TTC549 (cell line): ENCODE data around the gene MTUS2.

ENCODE experiments used
- FAIRE-seq: peaks from 2 replicates; lab custom pipeline; 2012; peaks lifted over from hg19 to GRCh38; lab: Jason Lieb, UNC

Gene MTUS2

DNA sequence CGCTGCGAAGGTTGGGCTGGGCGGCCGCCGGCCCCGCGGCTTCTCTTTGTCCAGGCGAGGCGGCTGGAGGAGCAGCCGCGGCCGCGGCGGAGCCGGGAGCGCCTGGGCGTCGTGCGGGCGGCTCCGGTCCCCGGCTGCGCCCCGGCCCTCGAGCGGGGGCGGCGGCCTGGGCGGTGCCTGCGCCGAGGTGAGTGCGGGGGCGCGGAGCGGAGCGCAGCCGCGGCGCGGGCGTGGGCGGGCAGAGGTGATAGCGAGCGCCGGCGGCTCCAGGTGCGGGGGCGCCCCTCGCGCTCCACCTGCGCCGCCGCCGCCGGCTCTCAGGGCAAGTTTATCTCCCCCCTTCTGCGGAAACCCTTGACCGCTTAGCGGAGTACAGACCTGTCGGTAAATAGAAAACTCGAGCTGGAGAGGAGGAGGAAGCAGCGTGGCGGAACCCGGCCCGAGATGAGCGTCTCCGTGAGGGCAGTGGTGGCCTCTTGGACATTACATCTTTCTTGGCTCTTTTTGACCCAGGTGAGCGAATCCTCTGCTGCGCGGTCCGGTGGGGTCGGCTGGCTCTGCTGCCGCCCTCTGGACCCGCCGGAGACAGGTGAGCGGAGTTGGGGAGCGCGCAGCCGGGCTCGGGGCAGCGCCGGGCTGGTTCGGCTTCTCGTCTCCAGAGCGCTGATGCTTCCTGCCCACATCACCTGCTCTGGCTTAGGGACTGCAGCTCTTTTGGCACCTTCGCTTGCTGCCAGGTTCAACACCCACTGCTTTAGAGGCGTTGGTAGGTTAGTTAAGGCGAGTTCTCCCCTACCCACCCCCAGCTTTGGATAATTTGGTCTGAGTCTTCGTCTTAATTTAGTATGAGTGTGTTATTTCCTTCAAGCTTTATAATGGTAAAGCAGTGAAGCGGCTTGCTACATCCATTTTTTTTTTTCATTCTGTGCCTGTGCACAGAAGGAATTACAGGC is at the start of gene MTUS2:
MTUS2 (plus strand) TSS at position 241 of the 953 bp plus-strand sequence.
- FAIRE-seq = no peak

DNA sequence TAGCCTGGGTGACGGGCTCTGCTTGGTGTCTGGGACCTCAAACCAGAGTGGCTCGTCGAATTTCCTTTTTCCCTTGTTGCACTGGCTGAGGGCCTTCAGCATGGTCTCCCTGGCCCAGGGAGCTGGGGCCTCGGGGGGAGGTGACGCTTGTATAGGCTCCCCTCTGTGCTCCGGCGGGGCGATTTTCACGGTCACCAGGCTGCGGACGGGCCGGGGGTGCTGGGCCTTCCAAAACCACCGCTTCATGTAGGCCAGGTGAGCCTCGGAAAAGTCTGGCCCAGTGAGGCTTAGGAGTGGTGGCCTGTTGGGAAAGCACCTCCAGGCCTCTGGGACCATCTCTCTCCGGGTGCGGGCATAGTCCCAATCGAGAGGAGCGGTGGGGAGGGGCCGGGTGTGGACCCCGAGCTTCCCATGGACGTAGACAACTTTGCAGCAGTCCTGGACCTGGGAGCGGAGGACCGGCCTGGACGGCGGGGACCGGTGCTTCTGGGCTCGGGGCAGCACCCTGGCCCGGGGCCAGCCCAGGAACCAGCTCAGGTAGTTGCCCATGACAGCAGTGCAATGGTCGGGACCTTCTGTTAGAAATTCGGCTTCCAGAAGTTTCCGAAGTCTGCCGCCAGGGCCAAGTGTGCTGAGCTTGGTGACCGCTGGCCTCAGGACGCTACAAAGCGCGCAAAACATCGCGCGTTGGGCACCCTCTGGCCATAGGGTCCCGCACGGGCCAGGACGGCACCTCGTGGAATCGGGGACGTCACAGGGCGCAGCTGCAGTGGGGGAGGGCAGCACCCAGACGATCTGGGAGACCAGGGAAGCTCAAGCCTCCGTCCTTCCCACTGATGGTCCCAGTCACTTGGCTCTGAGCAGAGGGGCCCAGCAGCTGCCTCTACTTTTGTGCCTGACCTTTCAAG is 41.6 kb upstream of the MTUS2 start:
- FAIRE-seq = no peak

DNA sequence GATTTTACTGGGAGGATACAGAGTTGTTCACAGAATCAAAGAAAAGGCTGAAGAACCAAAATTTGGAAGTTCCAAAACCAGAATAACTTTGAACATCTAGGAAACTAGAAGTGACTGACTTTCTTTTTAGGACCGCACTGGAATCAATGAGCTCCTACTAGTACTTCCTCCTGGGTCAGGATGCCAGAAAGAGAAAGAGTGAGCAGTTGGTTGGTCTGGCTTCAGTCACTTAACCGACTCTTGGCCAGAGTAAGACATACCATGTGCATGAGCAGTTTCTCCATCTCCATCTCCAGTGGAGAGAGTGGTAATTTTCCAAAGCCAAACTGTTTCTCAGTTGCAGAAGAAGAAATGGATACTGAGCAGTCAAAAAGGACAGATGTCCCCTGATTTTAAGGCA is 27.1 kb upstream of the MTUS2 start:
- FAIRE-seq = no peak

DNA sequence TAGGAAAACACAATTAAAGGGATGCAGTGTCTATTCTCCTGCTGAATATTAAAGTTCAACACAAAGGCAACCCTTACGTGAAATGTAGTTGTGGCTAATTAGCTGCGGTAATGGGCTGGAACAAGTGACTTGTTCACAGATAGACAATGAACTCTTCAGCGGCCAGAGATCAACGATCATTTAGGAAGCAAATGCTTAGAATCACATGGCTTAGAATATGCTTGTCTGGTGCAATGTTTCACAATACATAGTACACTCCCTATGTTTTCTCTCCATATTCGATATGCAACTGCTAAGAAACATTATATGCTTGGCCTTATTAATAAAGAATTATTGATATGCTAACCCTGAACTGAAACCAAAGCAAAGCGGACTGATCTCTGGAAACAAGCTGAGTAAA is 25.7 kb upstream of the MTUS2 start:
- no peak for FAIRE-seq

DNA sequence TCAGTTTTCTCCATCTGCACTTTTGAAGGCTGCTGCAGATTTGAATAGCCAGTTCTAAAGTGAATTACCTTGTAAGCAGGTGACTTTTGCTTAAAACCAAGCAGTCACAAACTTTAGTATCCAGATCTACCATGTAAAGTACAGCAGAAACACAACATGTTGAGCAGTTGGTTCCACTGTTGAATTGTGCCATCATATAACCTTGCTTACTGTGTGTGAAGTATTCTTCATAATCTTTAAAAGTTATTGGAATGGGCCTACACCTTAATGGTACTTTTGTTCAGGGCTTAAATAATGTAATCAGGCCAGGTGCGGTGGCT is 23.2 kb upstream of the MTUS2 start:
- FAIRE-seq = no peak

DNA sequence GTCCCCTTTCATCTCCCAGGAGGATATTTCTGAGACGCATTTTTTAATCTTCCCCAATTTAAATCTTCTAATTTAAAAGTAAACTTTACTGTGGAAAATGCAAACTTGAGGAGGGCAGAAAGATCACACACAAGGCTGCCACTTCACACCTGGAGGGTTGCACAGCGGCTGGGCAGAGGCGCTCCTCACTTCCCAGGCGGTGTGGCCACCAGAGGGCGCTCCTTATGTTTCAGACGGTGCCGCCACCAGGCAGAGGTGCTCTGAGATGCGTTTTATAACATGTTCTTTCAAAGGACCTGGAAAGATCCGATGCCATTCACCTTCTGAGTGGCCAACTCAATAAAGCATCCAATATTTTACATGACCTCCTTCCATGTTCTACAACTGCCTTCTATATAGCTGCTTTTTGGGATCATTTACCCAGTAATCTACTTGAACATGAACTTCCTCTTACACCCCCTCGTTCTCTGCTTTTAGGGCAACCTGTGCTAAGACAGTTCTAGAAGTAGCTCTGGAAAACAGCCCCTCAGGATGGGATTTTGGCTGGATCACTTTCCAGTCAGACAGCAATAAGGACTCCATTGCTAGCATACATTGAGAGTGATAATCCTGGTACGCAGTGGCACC is 14.8 kb upstream of the MTUS2 start:
- no peak for FAIRE-seq

DNA sequence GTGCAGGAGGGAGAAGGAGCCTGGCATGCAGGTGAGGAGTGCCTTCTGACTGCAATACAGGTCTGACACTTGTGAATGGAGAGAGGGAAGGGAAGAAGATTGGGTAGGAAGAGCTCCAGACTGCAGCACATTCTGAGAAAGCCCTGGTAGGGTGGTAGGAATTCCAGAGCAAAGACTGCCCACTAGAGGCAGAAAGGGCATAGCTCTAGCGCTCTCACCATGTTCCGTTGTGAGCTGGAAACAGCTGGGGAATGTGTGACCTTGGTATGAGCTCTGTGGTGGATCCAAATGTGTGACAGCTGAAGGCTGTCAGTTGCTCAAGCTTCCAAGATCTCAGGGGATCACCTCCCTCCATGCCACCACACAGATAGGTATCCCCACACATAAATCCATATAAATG is 2.9 kb upstream of the MTUS2 start:
- no peak for FAIRE-seq

DNA sequence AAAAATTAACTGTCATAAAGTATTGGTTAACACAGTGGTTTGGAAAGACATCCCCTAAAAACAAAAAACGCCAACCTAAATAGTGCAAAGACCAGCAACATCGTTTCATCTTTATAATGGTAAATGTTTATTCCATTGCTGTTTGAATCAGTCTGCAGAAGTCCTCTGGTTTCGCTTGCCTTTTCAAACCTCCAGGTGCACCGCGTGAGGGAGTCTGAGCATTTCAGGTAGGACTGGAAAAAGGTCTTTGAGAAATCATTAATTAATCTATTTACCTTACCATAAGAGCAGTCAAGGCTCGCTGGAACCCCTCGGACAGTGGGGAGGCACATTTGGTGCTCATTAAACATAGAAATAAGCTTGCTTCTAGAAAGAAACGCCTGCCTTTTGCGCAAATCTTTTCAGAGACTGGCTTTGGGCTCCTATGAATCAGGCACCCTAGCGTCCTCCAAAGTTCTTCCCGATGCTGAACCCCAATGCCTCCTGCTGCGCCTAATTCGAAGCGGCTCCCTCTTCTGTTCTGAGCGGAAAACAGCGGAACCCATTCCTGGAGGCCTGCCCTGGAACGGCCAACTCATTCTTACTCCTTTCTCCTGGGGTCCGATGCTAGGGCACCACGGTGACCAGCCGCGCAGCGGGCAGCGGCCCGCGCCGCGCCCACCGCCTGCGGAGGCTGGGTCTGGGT is 951 bp upstream of the MTUS2 start:
- no peak for FAIRE-seq

DNA sequence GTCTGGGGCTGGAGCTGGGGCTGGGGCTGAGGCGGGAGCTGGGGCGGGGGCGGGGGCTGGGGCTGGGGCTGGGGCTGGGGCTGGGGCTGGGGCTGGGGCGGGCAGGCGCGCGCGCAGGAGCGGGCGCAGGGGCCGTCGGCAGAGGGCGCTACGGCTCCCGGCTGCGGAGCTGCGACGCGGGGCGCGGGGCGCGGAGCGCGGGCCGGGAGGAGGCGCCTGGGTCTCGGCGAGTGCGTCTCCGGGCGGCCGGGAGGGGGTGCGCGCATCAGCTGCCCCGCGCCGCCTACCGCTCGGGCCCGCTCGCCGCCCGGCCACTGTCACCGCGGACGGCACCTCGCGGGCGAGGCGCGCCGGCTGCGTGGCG is 422 bp upstream of the MTUS2 start:
- FAIRE-seq = no peak

DNA sequence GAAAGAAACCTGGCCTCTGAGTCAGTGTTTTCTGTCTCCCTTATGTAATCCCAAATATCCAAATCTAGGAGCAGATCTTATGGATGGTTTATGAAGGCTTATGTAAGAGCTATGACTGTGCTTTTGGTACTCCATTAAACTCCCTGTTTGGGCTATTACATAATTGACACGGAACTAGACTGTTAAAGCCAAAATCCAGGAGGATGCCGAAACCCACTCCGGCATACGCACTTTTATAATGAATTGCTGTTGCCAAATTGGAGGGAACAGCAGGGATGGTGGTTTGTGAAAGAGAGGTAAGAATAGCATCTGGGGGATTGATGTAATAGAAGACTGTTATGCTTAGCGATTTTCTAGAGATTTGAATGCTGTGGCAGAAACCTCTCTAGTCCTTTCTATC is 2.0 kb downstream of the MTUS2 start:
- no peak for FAIRE-seq

DNA sequence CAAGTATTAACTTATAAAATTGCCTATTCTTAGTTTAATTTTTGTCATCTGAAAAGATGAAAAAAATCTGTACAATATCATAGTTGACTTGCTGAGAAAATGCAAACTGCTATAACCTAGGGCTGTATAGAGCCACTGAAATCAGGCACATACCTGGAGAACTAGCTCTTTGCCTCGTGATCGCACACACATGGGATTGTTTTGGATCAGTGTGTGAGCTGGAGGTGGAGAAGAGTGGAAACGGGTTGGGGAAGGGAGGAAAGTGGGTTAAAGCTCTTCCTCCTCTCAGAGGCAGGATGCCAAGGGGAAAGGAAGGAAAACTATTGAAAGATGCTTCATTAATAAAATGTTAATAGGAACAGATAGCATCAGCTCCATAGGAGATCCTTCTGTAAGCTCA is 2.7 kb downstream of the MTUS2 start:
- no peak for FAIRE-seq

DNA sequence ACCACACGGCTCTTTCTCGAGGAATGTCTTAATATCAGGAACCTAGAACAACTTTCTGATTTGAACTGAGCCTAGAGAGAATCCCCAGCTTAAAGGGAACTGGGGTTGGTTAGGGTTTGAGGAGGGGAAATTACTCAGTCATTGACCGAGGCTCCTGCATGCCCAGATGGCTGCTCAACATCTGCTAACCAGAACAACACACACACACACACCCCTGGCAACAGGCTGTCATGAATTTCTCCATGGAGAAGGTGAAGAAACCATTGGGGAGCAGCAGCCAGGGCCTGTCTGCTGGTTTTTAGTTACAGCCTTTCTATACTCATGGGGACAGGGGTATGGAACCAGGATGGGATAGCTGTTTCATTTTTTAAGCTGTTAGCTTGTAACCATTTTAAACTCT is 5.2 kb downstream of the MTUS2 start:
- no peak for FAIRE-seq

DNA sequence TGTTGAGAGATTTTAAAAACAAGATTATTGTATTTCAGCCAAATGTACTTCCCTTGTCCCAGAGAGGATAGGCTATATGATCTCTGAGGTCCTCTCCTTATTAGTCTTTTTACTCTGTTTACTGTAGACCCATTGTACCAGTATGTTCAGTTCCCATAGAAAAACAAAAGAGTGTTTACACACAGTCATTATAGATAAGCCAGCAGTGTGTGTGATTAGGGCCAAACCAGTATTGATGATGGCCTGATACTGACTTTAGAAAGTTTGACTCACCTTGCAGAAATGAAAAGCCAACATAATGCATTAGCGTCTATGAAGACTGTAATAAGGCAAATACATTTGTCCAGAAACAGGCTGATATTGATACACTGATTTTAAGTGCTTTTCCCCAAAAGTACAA is 6.2 kb downstream of the MTUS2 start:
- FAIRE-seq = no peak

DNA sequence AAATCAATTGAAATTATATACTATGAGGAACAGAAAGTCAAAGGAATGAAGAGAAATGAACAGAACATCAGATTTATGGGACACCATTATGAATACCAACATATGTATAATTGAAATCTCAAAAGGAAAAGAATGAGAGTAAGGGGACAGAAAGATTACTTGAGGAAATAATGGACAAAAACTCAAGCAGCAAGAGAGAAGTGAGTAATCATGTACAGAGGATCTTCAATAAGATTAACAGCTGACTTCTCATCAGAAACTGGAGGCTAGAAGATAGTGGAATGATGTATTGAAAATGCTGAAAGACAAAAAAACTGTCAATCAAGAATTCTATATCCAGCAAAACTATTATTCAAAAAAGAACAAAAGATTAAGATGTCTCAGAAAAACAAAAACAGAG is 10.4 kb downstream of the MTUS2 start:
- no peak for FAIRE-seq

DNA sequence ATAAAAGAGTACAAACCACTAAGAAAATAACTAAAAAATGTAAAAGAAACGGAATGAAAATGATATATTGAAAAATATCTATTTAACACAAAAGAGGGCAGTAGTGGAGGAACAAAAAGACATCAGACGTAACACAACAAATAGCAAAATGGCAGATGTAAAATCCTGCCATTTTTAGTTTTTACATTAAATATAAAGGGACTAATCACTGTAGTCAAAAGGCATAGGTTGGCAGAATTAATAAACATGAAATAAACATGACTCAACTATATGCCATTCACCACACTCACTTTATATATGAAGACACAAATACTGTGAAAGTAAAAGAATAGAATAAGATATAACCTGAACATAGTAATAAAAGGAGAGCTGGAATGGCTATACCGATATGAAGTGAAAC is 11.0 kb downstream of the MTUS2 start:
- no peak for FAIRE-seq

DNA sequence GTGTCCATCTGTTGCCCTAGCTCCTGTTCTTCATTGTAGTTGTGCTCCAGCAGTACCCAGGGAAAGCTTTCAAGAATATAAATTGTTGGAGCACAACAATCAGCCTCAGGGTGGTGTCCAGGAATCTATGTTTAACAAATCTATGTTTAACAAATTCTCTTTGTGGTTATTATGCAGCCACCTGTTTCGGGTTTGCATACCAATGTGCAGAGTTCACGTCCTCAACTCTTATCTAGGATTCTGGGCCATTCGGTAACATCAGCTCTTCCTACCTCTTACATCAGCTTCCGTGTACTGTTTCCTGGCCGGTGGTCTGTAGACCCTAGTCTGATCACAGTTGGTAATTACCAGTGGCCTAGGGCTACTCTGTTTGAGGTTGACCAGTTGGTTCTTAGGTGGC is 17.0 kb downstream of the MTUS2 start:
- no peak for FAIRE-seq

DNA sequence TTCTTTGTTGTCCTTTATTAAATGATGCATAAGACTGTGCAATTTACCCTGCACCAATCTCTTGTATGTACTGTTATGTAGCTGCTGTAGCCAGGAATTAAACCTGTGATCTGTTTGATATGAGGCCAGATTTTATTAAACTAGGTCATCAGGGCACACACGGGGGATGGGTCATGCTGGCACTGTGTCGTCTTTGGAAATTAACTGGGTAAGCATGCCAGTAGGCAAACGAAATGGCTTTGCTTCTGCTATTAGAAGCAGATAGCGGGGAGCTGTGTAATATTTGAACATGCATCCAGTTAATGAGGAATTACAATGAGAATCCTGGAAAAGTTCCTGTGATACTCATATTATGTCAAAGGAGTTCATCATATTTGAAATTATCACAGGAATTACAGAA is 23.5 kb downstream of the MTUS2 start:
- FAIRE-seq = no peak

DNA sequence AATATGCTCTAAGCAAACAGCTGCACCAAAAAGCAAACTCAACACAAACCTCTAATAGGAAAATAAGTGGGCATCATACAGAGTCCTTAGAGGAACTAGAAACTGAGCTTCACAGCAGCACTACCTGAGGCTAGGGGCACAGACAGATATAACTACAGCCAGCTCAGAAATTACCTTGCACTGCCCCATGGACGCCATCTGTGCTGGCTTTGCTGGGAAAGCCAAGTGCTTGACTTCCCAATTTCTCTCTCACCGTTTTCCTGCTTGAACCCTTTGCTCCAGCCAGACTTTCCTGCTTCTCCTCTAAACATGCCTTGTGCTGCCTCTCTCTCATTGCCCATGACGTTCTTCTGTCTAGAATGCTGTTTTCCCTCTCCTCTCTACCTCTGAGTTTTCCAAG is 29.3 kb downstream of the MTUS2 start:
- no peak for FAIRE-seq

DNA sequence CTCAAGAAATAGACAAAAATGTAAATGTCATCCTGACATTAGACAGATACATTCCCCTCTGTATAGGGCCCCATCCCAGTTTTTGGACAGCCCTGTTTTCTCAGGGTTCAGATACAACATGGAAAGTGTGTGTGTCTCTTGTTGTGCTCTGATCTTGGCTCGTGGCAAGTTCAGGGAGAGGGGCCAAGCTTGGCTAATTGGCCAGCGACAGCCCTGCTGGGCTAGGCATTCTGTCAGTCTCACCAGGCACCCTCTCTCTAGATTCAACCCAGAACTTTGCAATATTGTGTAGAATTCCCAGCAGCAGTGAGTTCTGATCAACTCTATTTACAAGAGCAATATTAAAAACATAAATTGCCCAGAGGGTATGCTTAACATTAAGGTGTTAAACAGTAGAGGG is 30.1 kb downstream of the MTUS2 start:
- no peak for FAIRE-seq

DNA sequence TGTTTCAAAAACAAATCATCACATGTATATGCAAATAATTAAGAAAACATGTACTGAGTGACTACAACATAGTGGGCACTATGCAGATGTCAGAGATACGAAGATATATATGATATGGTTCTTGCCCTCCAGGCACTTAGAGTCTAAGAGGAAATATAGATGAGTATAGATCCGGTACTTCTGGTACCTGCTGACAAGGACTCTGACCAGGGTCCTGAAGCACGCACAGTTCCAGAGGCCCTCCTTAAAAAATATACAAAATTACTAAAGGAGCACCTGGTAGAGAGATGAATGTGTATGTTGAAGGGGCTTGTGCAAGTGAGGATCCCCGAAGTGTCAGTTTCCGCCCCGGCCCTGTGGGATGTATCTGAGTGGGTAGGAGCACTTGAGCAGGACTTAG is 31.3 kb downstream of the MTUS2 start:
- no peak for FAIRE-seq

DNA sequence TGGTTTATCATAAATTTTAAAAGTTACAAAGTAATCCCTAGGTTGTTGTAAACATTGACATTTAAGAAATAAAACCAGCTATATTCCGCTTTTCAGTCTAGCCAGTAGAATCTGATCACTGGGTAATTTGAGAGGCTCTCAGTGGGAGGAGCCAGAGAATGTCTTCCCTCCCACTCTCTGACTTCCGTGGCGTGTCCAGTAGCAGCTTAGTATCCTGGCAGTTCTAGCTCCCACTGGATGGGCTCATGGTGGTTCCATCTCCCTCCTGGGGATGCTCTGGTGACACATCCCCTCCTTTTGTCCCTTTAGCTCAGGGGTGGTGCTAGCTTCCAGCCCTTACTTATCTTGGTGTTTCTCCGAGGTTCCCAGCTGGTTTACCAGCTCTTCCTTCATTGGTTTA is 34.5 kb downstream of the MTUS2 start:
- no peak for FAIRE-seq

DNA sequence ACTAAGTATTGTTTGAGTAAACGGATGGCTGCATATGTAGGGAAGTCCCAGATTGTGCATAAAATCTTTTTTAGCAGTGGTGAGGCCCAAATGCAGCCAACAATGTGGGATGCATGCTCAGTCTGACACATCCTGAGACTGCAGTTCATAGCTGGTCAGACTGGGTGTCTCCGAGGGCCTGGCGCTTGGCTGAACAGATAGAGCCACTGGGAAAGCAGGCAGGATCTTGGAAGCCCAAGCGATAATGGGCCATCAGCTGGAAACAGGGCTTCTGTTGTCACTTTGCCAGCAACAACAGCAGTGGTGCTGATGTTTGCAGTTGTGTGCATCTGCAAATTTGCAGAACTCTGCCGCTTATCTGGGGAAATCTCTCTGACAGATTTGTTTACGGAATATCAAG is 36.1 kb downstream of the MTUS2 start:
- FAIRE-seq = no peak

DNA sequence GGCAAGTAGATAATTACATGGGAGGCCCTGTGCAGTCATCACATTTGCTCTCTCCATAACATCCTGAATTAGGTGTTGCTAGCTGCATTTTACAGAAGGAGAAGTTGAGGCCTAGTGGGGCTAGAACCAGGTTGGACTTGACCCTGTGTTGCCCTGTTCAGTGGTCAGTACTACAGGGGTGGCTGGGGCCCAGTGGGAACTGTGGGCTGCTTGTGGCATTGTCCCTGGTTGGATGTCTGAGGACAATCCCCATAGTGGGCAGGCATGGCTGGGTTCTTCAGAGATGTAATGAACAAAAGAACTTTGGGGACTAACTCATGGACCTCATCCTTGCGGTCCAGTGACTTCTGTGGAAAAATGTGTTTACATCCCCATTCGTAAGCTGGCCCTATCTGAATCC is 38.9 kb downstream of the MTUS2 start:
- FAIRE-seq = no peak
